ENCODE results near the gene WHAMM. TPM values are rescaled to one million over a fixed set of nuclear protein-coding genes. Genes with fewer than 3 reads are reported as not detected.

The WHAMM gene
- total and polyA plus RNA-seq, 2 donors (not counting 3 experiments of a cell fraction or from before 2014, with no cell fraction given), result 4.1 to 9.4 TPM

DNA sequence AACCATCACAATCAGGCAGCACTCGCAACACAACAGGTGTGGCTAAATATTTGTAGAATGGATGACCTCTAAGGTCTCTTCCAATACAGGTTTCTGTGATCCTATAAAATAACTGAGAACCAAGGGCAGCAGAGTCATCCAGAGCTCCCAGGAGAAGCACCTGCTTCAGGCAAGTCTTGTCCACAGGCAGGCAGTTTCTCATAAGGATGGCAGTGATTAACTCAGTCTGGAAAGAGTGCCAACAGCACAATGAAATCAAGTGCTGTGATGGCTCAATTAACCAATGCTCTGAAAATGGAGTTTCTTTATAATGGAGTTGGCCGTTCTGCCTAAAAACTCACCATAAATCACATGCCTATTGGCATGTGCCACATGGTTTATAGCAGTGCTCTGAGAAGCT is 72.3 kb downstream of the WHAMM start:
- H2AFZ ChIP-seq (ENCODE audit: low read depth, low read length), result no peak overlapping the region
- CTCF ChIA-PET, result no interaction called here
- no peak overlapping the region for H3K4me3 ChIP-seq (replicated peaks in 1 of 3; ENCODE audit: insufficient read depth in 1 of 3, low read depth in 1 of 3, low read length in 3 of 3)
- dilution Hi-C loops (cut with MboI; ENCODE audit: extremely low pct_ligation_motif_present, low sequenced_read_pairs) (no loop called here), intact Hi-C loops (cut with micrococcal nuclease) (no loop called here)
- no peaks in the 10 kb centered on the region for H3K9me3 ChIP-seq (replicated peaks; ENCODE audit: control insufficient read depth, insufficient read depth, low read length)
- H4K20me1 ChIP-seq (replicated peaks; ENCODE audit: control insufficient read depth, extremely low read depth, insufficient read depth, low read length), result no peaks in the 10 kb centered on the region
- H3K36me3 ChIP-seq (ENCODE audit: control insufficient read depth in 2 of 2, extremely low read depth in 1 of 2, insufficient read depth in 2 of 2, low read length in 2 of 2), result no peaks in the 10 kb centered on the region
- POLR2A ChIA-PET, result no interaction called here
- H3K9me1 ChIP-seq (replicated peaks; ENCODE audit: control insufficient read depth, extremely low read depth, insufficient read depth, low read length), result no peaks in the 10 kb centered on the region
- FAIRE-seq, result no peak
- no peak for TF ChIP-seq POLR2AphosphoS5 (IDR thresholded peaks at IDR 0.05; ENCODE audit: insufficient read depth, low read depth, low read length)
- H3K4me1 ChIP-seq (ENCODE audit: control insufficient read depth, extremely low read depth, insufficient read depth, low read length), result no peaks in the 10 kb centered on the region
- H3K27ac ChIP-seq (ENCODE audit: insufficient read depth, low read depth, low read length), result no peak overlapping the region
- H3K79me2 ChIP-seq (ENCODE audit: control insufficient read depth, insufficient read depth, low read length), result no peaks in the 10 kb centered on the region
- DNase-seq (ENCODE audit: low read depth, low spot score), result no peak
- BruUV-seq (replicated peaks), result no TSS peak
- H3K4me2 ChIP-seq (ENCODE audit: insufficient read depth, low read length), result no peak overlapping the region
- H3K9ac ChIP-seq (replicated peaks; ENCODE audit: extremely low read depth, insufficient read depth, low read length), result no peak overlapping the region
- H3K27me3 ChIP-seq (ENCODE audit: control insufficient read depth in 2 of 2, insufficient read depth in 2 of 2, low read length in 2 of 2), result no peaks in the 10 kb centered on the region

DNA sequence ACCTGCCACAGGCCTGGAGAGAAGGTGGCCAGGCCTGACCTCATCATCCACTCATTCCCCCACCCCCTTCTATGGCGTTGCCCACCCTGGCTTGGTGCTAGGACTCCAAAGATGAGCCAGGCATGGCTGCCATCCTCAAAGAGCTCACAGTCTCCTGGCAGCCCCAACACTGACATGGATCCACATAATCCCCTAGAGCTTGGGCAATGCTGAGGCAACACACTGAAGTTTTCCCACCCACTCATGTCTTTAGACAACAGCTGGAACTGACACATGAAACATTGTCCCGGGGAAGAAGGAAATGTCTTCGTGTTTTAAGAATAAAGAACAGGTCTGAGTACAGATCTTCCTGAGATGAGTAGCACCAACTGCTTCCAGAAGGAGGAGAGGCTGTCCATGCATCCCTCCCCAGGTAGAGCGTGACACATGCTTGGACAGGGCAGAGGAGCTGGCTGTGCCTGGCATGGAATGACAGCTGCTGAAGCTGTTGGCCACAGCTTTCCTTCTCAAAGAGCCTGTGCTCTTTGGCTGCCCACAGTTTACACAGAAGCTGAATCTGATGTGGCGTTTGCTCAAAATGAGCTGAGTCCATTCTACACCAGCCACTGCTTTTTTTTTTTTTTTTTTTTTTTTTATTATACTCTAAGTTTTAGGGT is 73.0 kb downstream of the WHAMM start:
- no peaks in the 10 kb centered on the region for H3K9me3 ChIP-seq (replicated peaks; ENCODE audit: control insufficient read depth, insufficient read depth, low read length)
- DNase-seq (ENCODE audit: low read depth, low spot score) (no peak), FAIRE-seq (no peak)
- no TSS peak for BruUV-seq (replicated peaks)
- H3K27me3 ChIP-seq (ENCODE audit: control insufficient read depth in 2 of 2, insufficient read depth in 2 of 2, low read length in 2 of 2), result no peaks in the 10 kb centered on the region
- H3K9ac ChIP-seq (replicated peaks; ENCODE audit: extremely low read depth, insufficient read depth, low read length), result no peak overlapping the region
- H3K27ac ChIP-seq (ENCODE audit: insufficient read depth, low read depth, low read length), result no peak overlapping the region
- intact Hi-C loops (cut with micrococcal nuclease) (no loop called here), dilution Hi-C loops (cut with MboI; ENCODE audit: extremely low pct_ligation_motif_present, low sequenced_read_pairs) (no loop called here)
- H3K4me2 ChIP-seq (ENCODE audit: insufficient read depth, low read length), result no peak overlapping the region
- H4K20me1 ChIP-seq (replicated peaks; ENCODE audit: control insufficient read depth, extremely low read depth, insufficient read depth, low read length), result no peaks in the 10 kb centered on the region
- H3K36me3 ChIP-seq (ENCODE audit: control insufficient read depth in 2 of 2, extremely low read depth in 1 of 2, insufficient read depth in 2 of 2, low read length in 2 of 2), result no peaks in the 10 kb centered on the region
- H3K79me2 ChIP-seq (ENCODE audit: control insufficient read depth, insufficient read depth, low read length), result no peaks in the 10 kb centered on the region
- no peak overlapping the region for H3K4me3 ChIP-seq (replicated peaks in 1 of 3; ENCODE audit: insufficient read depth in 1 of 3, low read depth in 1 of 3, low read length in 3 of 3)
- no peaks in the 10 kb centered on the region for H3K4me1 ChIP-seq (ENCODE audit: control insufficient read depth, extremely low read depth, insufficient read depth, low read length)
- TF ChIP-seq JUN (IDR thresholded peaks at IDR 0.05; ENCODE audit: borderline replicate concordance, insufficient read depth, insufficient read length, low read depth), result no peak
- TF ChIP-seq, protein P1, sequence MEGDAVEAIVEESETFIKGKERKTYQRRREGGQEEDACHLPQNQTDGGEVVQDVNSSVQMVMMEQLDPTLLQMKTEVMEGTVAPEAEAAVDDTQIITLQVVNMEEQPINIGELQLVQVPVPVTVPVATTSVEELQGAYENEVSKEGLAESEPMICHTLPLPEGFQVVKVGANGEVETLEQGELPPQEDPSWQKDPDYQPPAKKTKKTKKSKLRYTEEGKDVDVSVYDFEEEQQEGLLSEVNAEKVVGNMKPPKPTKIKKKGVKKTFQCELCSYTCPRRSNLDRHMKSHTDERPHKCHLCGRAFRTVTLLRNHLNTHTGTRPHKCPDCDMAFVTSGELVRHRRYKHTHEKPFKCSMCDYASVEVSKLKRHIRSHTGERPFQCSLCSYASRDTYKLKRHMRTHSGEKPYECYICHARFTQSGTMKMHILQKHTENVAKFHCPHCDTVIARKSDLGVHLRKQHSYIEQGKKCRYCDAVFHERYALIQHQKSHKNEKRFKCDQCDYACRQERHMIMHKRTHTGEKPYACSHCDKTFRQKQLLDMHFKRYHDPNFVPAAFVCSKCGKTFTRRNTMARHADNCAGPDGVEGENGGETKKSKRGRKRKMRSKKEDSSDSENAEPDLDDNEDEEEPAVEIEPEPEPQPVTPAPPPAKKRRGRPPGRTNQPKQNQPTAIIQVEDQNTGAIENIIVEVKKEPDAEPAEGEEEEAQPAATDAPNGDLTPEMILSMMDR (IDR thresholded peaks at IDR 0.05; ENCODE audit: extremely low read depth in 1 of 2, insufficient read depth in 1 of 2, low read depth in 1 of 2, low read length in 2 of 2), result no peak
- no peak for TF ChIP-seq MYC (IDR thresholded peaks at IDR 0.05; ENCODE audit: low read depth, low read length)
- TF ChIP-seq, protein P2, sequence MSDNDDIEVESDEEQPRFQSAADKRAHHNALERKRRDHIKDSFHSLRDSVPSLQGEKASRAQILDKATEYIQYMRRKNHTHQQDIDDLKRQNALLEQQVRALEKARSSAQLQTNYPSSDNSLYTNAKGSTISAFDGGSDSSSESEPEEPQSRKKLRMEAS (IDR thresholded peaks at IDR 0.05; ENCODE audit: insufficient read depth, insufficient read length), result no peak
- no peak for TF ChIP-seq POLR2A (IDR thresholded peaks at IDR 0.05; ENCODE audit: low read depth, low read length)
- no peak for TF ChIP-seq EZH2 (IDR thresholded peaks at IDR 0.05; ENCODE audit: borderline replicate concordance, low read depth, low read length, severe bottlenecking)
- no peak for TF ChIP-seq GATA2 (IDR thresholded peaks at IDR 0.05; ENCODE audit: insufficient read depth, insufficient read length, low read depth, low read length)
- TF ChIP-seq FOS (IDR thresholded peaks at IDR 0.05; ENCODE audit: borderline replicate concordance, insufficient read depth, low read length), result no peak
- CTCF ChIA-PET, result no interaction called here
- H2AFZ ChIP-seq (ENCODE audit: low read depth, low read length), result no peak overlapping the region
- no peaks in the 10 kb centered on the region for H3K9me1 ChIP-seq (replicated peaks; ENCODE audit: control insufficient read depth, extremely low read depth, insufficient read depth, low read length)
- POLR2A ChIA-PET, result interaction anchor here (0.6 kb wide), 1 partner anchor 1747 kb away, joined by 4 read pairs; no protein-coding TSS in a partner anchor
